ENCODE measurements around the gene GABPB1.
"Not testable (repeated sequence)": the region's sequence is repeated elsewhere in the genome, so short reads cannot be mapped to it uniquely, and the experiment has no call there.

GRCh38 chr15:50369564-50369963, 14.6 kb upstream of the GABPB1 start:
- TF ChIP-seq, protein P1, sequence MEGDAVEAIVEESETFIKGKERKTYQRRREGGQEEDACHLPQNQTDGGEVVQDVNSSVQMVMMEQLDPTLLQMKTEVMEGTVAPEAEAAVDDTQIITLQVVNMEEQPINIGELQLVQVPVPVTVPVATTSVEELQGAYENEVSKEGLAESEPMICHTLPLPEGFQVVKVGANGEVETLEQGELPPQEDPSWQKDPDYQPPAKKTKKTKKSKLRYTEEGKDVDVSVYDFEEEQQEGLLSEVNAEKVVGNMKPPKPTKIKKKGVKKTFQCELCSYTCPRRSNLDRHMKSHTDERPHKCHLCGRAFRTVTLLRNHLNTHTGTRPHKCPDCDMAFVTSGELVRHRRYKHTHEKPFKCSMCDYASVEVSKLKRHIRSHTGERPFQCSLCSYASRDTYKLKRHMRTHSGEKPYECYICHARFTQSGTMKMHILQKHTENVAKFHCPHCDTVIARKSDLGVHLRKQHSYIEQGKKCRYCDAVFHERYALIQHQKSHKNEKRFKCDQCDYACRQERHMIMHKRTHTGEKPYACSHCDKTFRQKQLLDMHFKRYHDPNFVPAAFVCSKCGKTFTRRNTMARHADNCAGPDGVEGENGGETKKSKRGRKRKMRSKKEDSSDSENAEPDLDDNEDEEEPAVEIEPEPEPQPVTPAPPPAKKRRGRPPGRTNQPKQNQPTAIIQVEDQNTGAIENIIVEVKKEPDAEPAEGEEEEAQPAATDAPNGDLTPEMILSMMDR (IDR thresholded peaks at IDR 0.05; ENCODE audit: low read length): not testable (repeated sequence)
- TF ChIP-seq EZH2 (optimal IDR thresholded peaks at IDR 0.05; ENCODE audit: low read depth, low read length); EZH2phosphoT487 (IDR thresholded peaks at IDR 0.05; ENCODE audit: low read length): not testable (repeated sequence)
